PC-9 (cell line): ENCODE measurements around the gene EHD4. TPM values are rescaled to one million over a fixed set of nuclear protein-coding genes. Genes with fewer than 3 reads are reported as not detected.

Experiments used
- BruUV-seq: library from RNA; stranded (reverse); fragments of 400-500 nt; replicated peaks from 2 replicates; lab custom pipeline; 2021; lab: Mats Ljungman, UMichigan
- CTCF ChIA-PET: fragments of 300-600 bp; sonication (Branson Sonifier 250); formaldehyde crosslinking; loops from one replicate; lab custom pipeline; 2022; ENCODE audit warnings: antibody characterized with exemption; lab: Charles Lee
- POLR2A ChIA-PET: fragments of 300-600 bp; sonication (Branson Sonifier 250); formaldehyde crosslinking; loops from one replicate; lab custom pipeline; 2022; ENCODE audit warnings: antibody characterized with exemption; ENCODE audit not compliant: unreplicated experiment; lab: Charles Lee
- DNase-seq, 2 experiments: peaks; one replicate each; pipeline versions ENCODE4 v3.0.0 to v3.0.0-alpha.2; 2015 to 2022; ENCODE audit warnings: mixed read lengths in 1 of 2
- H2AFZ ChIP-seq: fragments of 200-600 bp; sonication (generic); 2 replicates; pipeline ENCODE4 v1.8.1; 2017; ENCODE audit warnings: antibody characterized with exemption
- H3F3A ChIP-seq: fragments of 200-600 bp; sonication (generic); 2 replicates; pipeline ENCODE4 v1.8.1; 2017; ENCODE audit warnings: antibody characterized with exemption, mild to moderate bottlenecking, low read depth; ENCODE audit not compliant: insufficient read depth
- H3K27ac ChIP-seq: fragments of 200-600 bp; sonication (generic); 2 replicates; pipeline ENCODE4 v1.6.1; 2016; ENCODE audit warnings: mixed run types
- H3K27me3 ChIP-seq: fragments of 200-600 bp; sonication (generic); 2 replicates; pipeline ENCODE4 v1.6.1; 2016; ENCODE audit warnings: low read depth, mixed run types; ENCODE audit not compliant: insufficient read depth
- H3K36me3 ChIP-seq: fragments of 200-600 bp; sonication (generic); 2 replicates; pipeline ENCODE4 v1.6.1; 2016; ENCODE audit warnings: low read depth, mixed run types
- H3K4me1 ChIP-seq: fragments of 200-600 bp; sonication (generic); replicated peaks from 2 replicates; pipeline ENCODE4 v1.6.1; 2016; ENCODE audit warnings: mixed run types; ENCODE audit not compliant: insufficient read depth
- H3K4me2 ChIP-seq: fragments of 200-600 bp; sonication (generic); 2 replicates; pipeline ENCODE4 v1.6.1; 2017; ENCODE audit warnings: mixed run types
- H3K4me3 ChIP-seq: fragments of 200-600 bp; sonication (generic); 2 replicates; pipeline ENCODE4 v1.6.1; 2016; ENCODE audit warnings: mixed run types
- H3K79me2 ChIP-seq: fragments of 200-600 bp; sonication (generic); 2 replicates; pipeline ENCODE4 v1.6.1; 2017; ENCODE audit warnings: low read depth, mixed run types
- H3K9me2 ChIP-seq: fragments of 200-600 bp; sonication (generic); 2 replicates; pipeline ENCODE4 v1.8.1; 2017; ENCODE audit warnings: mild to moderate bottlenecking; ENCODE audit not compliant: insufficient read depth
- H3K9me3 ChIP-seq: fragments of 200-600 bp; sonication (generic); 2 replicates; pipeline ENCODE4 v1.8.1; 2016; ENCODE audit warnings: low read depth; ENCODE audit not compliant: insufficient read depth
- H4K20me1 ChIP-seq: fragments of 200-600 bp; sonication (generic); 2 replicates; pipeline ENCODE4 v1.8.1; 2017; ENCODE audit not compliant: insufficient read depth
- CTCF ChIP-seq: fragments of 200-600 bp; sonication (generic); conservative IDR thresholded peaks from 2 replicates; pipeline ENCODE4 v1.6.1; 2017; ENCODE audit warnings: mixed run types, antibody characterized with exemption, mild to moderate bottlenecking, moderate library complexity
- EZH2 ChIP-seq: fragments of 200-600 bp; sonication (generic); IDR thresholded peaks from 2 replicates; pipeline ENCODE4 v1.8.0; 2017; ENCODE audit warnings: antibody characterized with exemption, low read depth
- intact Hi-C: fragments of 100-400 bp; cut with micrococcal nuclease; formaldehyde crosslinking; loops from one replicate; pipeline ENCODE4 v1.10.0; 2022; ENCODE audit not compliant: unreplicated experiment
- total RNA-seq: library from RNA; stranded (reverse); gene quantifications from 2 replicates; pipeline ENCODE4 v1.2.3, GENCODE V29; 2021

EHD4 gene
- total RNA-seq, 1 experiment from 2014 or later, result 18.1 TPM

GRCh38 chr15:41952013-41952563, 20.3 kb downstream of the EHD4 start:
- TF ChIP-seq EZH2 (no peak), CTCF (no peak)
- ChIA-PET POLR2A (no interaction called here), CTCF (no interaction called here)
- Histone ChIP-seq H4K20me1 (no peaks in the 10 kb centered on the region), H3K27ac (no peak overlapping the region), H2AFZ (no peak overlapping the region), H3K4me2 (no peak overlapping the region), H3K27me3 (no peaks in the 10 kb centered on the region), H3K9me2 (no peaks in the 10 kb centered on the region), H3K36me3 (no peaks in the 10 kb centered on the region), H3K79me2 (no peaks in the 10 kb centered on the region), H3K4me1 (no peaks in the 10 kb centered on the region), H3F3A (no peaks in the 10 kb centered on the region), H3K9me3 (no peaks in the 10 kb centered on the region), H3K4me3 (no peak overlapping the region)
- BruUV-seq, result no TSS peak
- intact Hi-C loops, result no loop called here
- no peak for DNase-seq

GRCh38 chr15:41951571-41951970, 20.8 kb downstream of the EHD4 start:
- intact Hi-C loops, result no loop called here
- TF ChIP-seq CTCF, result no peak
- no peak for TF ChIP-seq EZH2
- Histone ChIP-seq H3K36me3 (no peaks in the 10 kb centered on the region), H3F3A (no peaks in the 10 kb centered on the region), H4K20me1 (no peaks in the 10 kb centered on the region), H2AFZ (no peak overlapping the region), H3K4me2 (no peak overlapping the region), H3K4me3 (no peak overlapping the region), H3K27me3 (no peaks in the 10 kb centered on the region), H3K4me1 (no peaks in the 10 kb centered on the region), H3K9me2 (no peaks in the 10 kb centered on the region), H3K27ac (no peak overlapping the region), H3K9me3 (no peaks in the 10 kb centered on the region), H3K79me2 (no peaks in the 10 kb centered on the region)
- DNase-seq, result no peak
- ChIA-PET CTCF (no interaction called here), POLR2A (no interaction called here)
- BruUV-seq, result no TSS peak

- no peaks in the 10 kb centered on the region for H3F3A ChIP-seq
- H3K36me3 ChIP-seq, result no peaks in the 10 kb centered on the region
- H3K4me3 ChIP-seq, result no peak overlapping the region
- intact Hi-C loops, result no loop called here
- no peak for TF ChIP-seq EZH2
- TF ChIP-seq CTCF, result no peak
- no peaks in the 10 kb centered on the region for H3K9me3 ChIP-seq
- no peak overlapping the region for H3K27ac ChIP-seq
- no peaks in the 10 kb centered on the region for H3K9me2 ChIP-seq
- no peaks in the 10 kb centered on the region for H4K20me1 ChIP-seq
- CTCF ChIA-PET, result no interaction called here
- POLR2A ChIA-PET, result interaction anchor here (0.6 kb wide), 1 partner anchor 38 kb away, joined by 3 read pairs; no protein-coding TSS in a partner anchor
- H3K4me1 ChIP-seq, result no peaks in the 10 kb centered on the region
- H3K4me2 ChIP-seq, result no peak overlapping the region
- no peak overlapping the region for H2AFZ ChIP-seq
- H3K79me2 ChIP-seq, result no peaks in the 10 kb centered on the region
- no peaks in the 10 kb centered on the region for H3K27me3 ChIP-seq
- DNase-seq, result no peak
- no TSS peak for BruUV-seq
These were observed 21.9 kb downstream of the EHD4 start for GRCh38 chr15:41950489-41950888.
